GM21576 (cell line): Measurements from ENCODE around the gene ECHDC1.

Experiments
- ATAC-seq: cut with Tn5 transposase; IDR thresholded peaks from one replicate; pipeline ENCODE4 v1.9.1; 2021; ENCODE audit warnings: mild to moderate bottlenecking, moderate library complexity; ENCODE audit not compliant: unreplicated experiment

ECHDC1 gene

DNA sequence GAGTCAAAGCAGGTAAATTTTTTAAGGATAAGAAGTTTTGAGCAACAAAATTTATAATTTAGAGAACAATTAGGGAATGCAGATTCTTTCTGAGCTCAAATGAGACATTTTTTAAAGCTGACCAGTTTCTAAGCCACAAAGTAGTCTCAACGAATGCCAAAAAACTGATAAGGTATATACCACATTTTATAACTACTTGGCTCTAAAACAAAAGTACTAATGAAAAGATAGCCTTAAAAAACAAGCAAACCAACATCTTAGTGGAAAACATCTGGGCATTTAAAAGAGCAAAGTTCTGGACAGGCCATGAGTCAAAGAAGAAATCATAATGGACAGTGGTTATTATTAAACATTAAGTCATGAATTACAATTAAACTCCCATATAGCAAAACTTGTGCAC lies 99.9 kb downstream of the ECHDC1 start:
- no peak for ATAC-seq
